Measurements from ENCODE around the gene CARHSP1.
"Not testable (repeated sequence)": the region's sequence is repeated elsewhere in the genome, so short reads cannot be mapped to it uniquely, and the experiment has no call there.

The CARHSP1 gene

GRCh38 chr16:8854298-8854948 lies 14.4 kb downstream of the CARHSP1 start:
- no peak for DNase-seq (ENCODE audit: low spot score)

- no peak for DNase-seq (ENCODE audit: low spot score)
Observed at GRCh38 chr16:8853611-8854010, 15.2 kb downstream of the CARHSP1 start.

GRCh38 chr16:8853150-8853549 lies 15.7 kb downstream of the CARHSP1 start:
- DNase-seq (ENCODE audit: low spot score): no peak

- no peak for DNase-seq (ENCODE audit: low spot score)
Observed at GRCh38 chr16:8852534-8852933, 16.3 kb downstream of the CARHSP1 start.

- DNase-seq (ENCODE audit: low spot score): no peak
Observed at GRCh38 chr16:8851761-8852403, 16.9 kb downstream of the CARHSP1 start.

- DNase-seq (ENCODE audit: low spot score): no peak
Observed at GRCh38 chr16:8850279-8850885, 18.4 kb downstream of the CARHSP1 start.

- no peak for DNase-seq (ENCODE audit: low spot score)
Observed at GRCh38 chr16:8849411-8850011, 19.3 kb downstream of the CARHSP1 start.

- DNase-seq (ENCODE audit: low spot score): no peak
Observed at GRCh38 chr16:8848939-8849391, 19.8 kb downstream of the CARHSP1 start.

- no peak for DNase-seq (ENCODE audit: low spot score)
Observed at GRCh38 chr16:8848231-8848938, 20.4 kb downstream of the CARHSP1 start.

GRCh38 chr16:8847623-8848022 lies 21.2 kb downstream of the CARHSP1 start:
- DNase-seq (ENCODE audit: low spot score): no peak

GRCh38 chr16:8847145-8847544 lies 21.7 kb downstream of the CARHSP1 start:
- DNase-seq (ENCODE audit: low spot score): no peak

GRCh38 chr16:8846401-8846932 lies 22.3 kb downstream of the CARHSP1 start:
- DNase-seq (ENCODE audit: low spot score): no peak

GRCh38 chr16:8845699-8846298 lies 23.0 kb downstream of the CARHSP1 start:
- no peak for DNase-seq (ENCODE audit: low spot score)

GRCh38 chr16:8843296-8843695 lies 25.5 kb downstream of the CARHSP1 start:
- not testable (repeated sequence) for DNase-seq (ENCODE audit: low spot score)

- not testable (repeated sequence) for DNase-seq (ENCODE audit: low spot score)
Observed at GRCh38 chr16:8842016-8842415, 26.8 kb downstream of the CARHSP1 start.

GRCh38 chr16:8837594-8837993 lies 31.2 kb downstream of the CARHSP1 start:
- not testable (repeated sequence) for DNase-seq (ENCODE audit: low spot score)

- not testable (repeated sequence) for DNase-seq (ENCODE audit: low spot score)
Observed at GRCh38 chr16:8836797-8837196, 32.0 kb downstream of the CARHSP1 start.

GRCh38 chr16:8832717-8833105 lies 36.1 kb downstream of the CARHSP1 start:
- DNase-seq (ENCODE audit: low spot score): no peak

GRCh38 chr16:8831871-8832716 lies 36.7 kb downstream of the CARHSP1 start:
- no peak for DNase-seq (ENCODE audit: low spot score)

GRCh38 chr16:8831450-8831849 lies 37.4 kb downstream of the CARHSP1 start:
- DNase-seq (ENCODE audit: low spot score): no peak

Data from activated CD4-positive, alpha-beta T cell treated with anti-CD3 and anti-CD28 coated beads, Interleukin-2, Interleukin-4, amounts not matched to agents 100 ng/mL and 50 ng/mL, durations not matched to agents 16 hours and 8 hours (primary cell).